Neural cell (in vitro differentiated cells): ENCODE results near the gene MYO1G. TPM values are rescaled to one million over a fixed set of nuclear protein-coding genes. Genes with fewer than 3 reads are reported as not detected.

Experiments
- H2AFZ ChIP-seq: fragments of 200-600, 300-800 bp; sonication (generic), shearing (Covaris generic); 2 replicates; pipeline ENCODE4 v1.6.0; 2014; ENCODE audit warnings: low read depth, mild to moderate bottlenecking, antibody characterized with exemption, low read length, moderate library complexity
- H3F3A ChIP-seq: fragments of 200-600 bp; shearing (Covaris generic); 2 replicates; pipeline ENCODE4 v1.6.1; 2016; ENCODE audit warnings: mild to moderate bottlenecking, moderate library complexity, mixed read lengths, antibody characterized with exemption, low read length; ENCODE audit not compliant: insufficient read depth, poor library complexity, severe bottlenecking
- H3K27ac ChIP-seq: fragments of 200-600, 300-800 bp; sonication (generic), shearing (Covaris generic); 2 replicates; pipeline ENCODE4 v1.5.1; 2014; ENCODE audit warnings: mild to moderate bottlenecking, low read length, moderate library complexity
- H3K27me3 ChIP-seq: fragments of 300-800, 200-600 bp; sonication (generic), shearing (Covaris generic); 2 replicates; pipeline ENCODE4 v1.6.0; 2014; ENCODE audit warnings: mild to moderate bottlenecking, low read depth, low read length, moderate library complexity; ENCODE audit not compliant: insufficient read depth
- H3K36me3 ChIP-seq: fragments of 300-800, 200-600 bp; sonication (generic), shearing (Covaris generic); 2 replicates; pipeline ENCODE4 v1.5.1; 2014; ENCODE audit warnings: mild to moderate bottlenecking, antibody characterized with exemption, low read length, moderate library complexity; ENCODE audit not compliant: insufficient read depth
- H3K4me2 ChIP-seq: fragments of 300-800, 200-600 bp; sonication (generic), shearing (Covaris generic); 2 replicates; pipeline ENCODE4 v1.6.0; 2014; ENCODE audit warnings: mild to moderate bottlenecking, low read length
- H3K4me3 ChIP-seq: fragments of 300-800, 200-600 bp; sonication (generic), shearing (Covaris generic); 2 replicates; pipeline ENCODE4 v1.5.1; 2014; ENCODE audit warnings: mild to moderate bottlenecking, low read length, moderate library complexity
- H3K79me2 ChIP-seq: fragments of 200-600 bp; shearing (Covaris generic); replicated peaks from 2 replicates; pipeline ENCODE4 v1.6.0; 2014; ENCODE audit warnings: mild to moderate bottlenecking, low read length, moderate library complexity; ENCODE audit not compliant: insufficient read depth
- H3K9ac ChIP-seq: fragments of 300-800, 200-600 bp; sonication (generic), shearing (Covaris generic); 2 replicates; pipeline ENCODE4 v1.6.1; 2016; ENCODE audit warnings: mild to moderate bottlenecking, low read length, mixed read lengths
- H3K9me2 ChIP-seq: fragments of 200-600 bp; shearing (Covaris generic); 2 replicates; pipeline ENCODE4 v1.6.1; 2016; ENCODE audit warnings: mild to moderate bottlenecking, low read length, mixed read lengths; ENCODE audit not compliant: insufficient read depth
- H3K9me3 ChIP-seq: fragments of 200-600, 300-800 bp; sonication (generic), shearing (Covaris generic); 2 replicates; pipeline ENCODE4 v1.6.1; 2016; ENCODE audit warnings: mild to moderate bottlenecking, mixed run types, low read length, moderate library complexity, mixed read lengths
- H4K20me1 ChIP-seq: fragments of 200-600 bp; shearing (Covaris generic); 2 replicates; pipeline ENCODE4 v1.6.1; 2016; ENCODE audit warnings: mild to moderate bottlenecking, mixed run types; ENCODE audit not compliant: insufficient read depth
- EP300 ChIP-seq: fragments of 450-650 bp; conservative IDR thresholded peaks from 2 replicates; pipeline ENCODE4 v1.6.1; 2014; ENCODE audit warnings: antibody characterized with exemption, mild to moderate bottlenecking, moderate library complexity; ENCODE audit not compliant: poor library complexity, severe bottlenecking
- EZH2 ChIP-seq: fragments of 200-600, 300-800 bp; shearing (Covaris generic), sonication (generic); IDR thresholded peaks from 2 replicates; pipeline ENCODE4 v1.6.1; 2014; ENCODE audit warnings: antibody characterized with exemption, low read length, borderline replicate concordance, mild to moderate bottlenecking; ENCODE audit not compliant: insufficient read depth, poor library complexity, severe bottlenecking
- MXI1 ChIP-seq: fragments of 450-650 bp; conservative IDR thresholded peaks from 2 replicates; pipeline ENCODE4 v1.6.1; 2014; ENCODE audit warnings: antibody characterized with exemption, mild to moderate bottlenecking; ENCODE audit not compliant: poor library complexity, severe bottlenecking
- POLR2AphosphoS5 ChIP-seq: IDR thresholded peaks from 2 replicates; pipeline ENCODE4 v1.6.1; 2012
- RAD21 ChIP-seq: fragments of 450-650 bp; conservative IDR thresholded peaks from 2 replicates; pipeline ENCODE4 v1.6.1; 2014; ENCODE audit warnings: antibody characterized with exemption, mild to moderate bottlenecking, moderate library complexity
- SMC3 ChIP-seq: fragments of 450-650 bp; conservative IDR thresholded peaks from 2 replicates; pipeline ENCODE4 v1.6.1; 2014; ENCODE audit warnings: antibody characterized with exemption, mild to moderate bottlenecking, moderate library complexity; ENCODE audit not compliant: poor library complexity
- TAF1 ChIP-seq: IDR thresholded peaks from 2 replicates; pipeline ENCODE4 v1.6.1; 2012; ENCODE audit warnings: low read depth
- polyA plus RNA-seq: library from polyadenylated mRNA; depleted of rRNA; stranded (reverse); fragments of >200 nt; gene quantifications from 2 replicates; pipeline ENCODE4 v1.2.3, GENCODE V29; 2014
- TF ChIP-seq, protein P1 (sequence below): fragments of 450-650 bp; IDR thresholded peaks from 2 replicates; pipeline ENCODE4 v1.5.1; 2014; ENCODE audit warnings: antibody characterized with exemption, mild to moderate bottlenecking, moderate library complexity; ENCODE audit not compliant: poor library complexity, severe bottlenecking
- TF ChIP-seq, protein P2 (sequence below): IDR thresholded peaks from 2 replicates; pipeline ENCODE4 v1.6.1; 2012; ENCODE audit warnings: borderline replicate concordance

MYO1G gene
- polyA plus RNA-seq, 1 donor from 2014 or later, result 0.38 TPM

DNA sequence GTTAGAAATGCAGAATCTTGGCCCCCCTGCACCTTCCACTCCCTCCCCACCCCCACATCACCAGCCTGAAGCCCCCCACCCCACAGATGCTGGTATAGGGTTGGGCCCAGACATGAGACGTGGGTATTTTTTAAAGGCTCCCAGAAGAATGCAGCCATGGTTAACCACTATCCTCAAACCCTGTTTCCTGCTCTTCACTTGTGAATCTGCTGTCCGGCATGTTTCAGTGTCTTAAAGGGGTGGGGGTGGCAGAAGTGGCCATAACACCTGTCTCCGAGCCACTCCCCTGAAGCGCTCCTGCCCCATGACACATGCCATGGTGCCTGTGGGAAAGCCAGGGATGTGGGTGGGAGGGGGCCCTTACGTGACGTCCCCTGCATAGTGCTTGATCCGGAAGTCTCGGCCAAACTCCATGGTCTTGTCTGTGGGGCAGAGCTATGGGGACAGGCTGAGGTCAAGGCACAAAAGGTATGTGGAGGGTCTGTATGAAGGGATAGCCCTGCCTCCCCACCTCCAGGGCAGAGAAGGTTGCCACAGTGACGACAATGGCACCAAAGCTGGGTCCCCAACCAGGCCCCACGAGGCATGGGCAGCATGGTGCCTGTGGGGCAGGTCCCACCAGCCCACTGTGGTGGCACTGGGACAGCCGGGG, 9.6 kb downstream of the MYO1G start:
- Histone ChIP-seq H3K79me2 (no peaks in the 10 kb centered on the region), H3K27ac (no peak overlapping the region), H3F3A (no peaks in the 10 kb centered on the region)

DNA sequence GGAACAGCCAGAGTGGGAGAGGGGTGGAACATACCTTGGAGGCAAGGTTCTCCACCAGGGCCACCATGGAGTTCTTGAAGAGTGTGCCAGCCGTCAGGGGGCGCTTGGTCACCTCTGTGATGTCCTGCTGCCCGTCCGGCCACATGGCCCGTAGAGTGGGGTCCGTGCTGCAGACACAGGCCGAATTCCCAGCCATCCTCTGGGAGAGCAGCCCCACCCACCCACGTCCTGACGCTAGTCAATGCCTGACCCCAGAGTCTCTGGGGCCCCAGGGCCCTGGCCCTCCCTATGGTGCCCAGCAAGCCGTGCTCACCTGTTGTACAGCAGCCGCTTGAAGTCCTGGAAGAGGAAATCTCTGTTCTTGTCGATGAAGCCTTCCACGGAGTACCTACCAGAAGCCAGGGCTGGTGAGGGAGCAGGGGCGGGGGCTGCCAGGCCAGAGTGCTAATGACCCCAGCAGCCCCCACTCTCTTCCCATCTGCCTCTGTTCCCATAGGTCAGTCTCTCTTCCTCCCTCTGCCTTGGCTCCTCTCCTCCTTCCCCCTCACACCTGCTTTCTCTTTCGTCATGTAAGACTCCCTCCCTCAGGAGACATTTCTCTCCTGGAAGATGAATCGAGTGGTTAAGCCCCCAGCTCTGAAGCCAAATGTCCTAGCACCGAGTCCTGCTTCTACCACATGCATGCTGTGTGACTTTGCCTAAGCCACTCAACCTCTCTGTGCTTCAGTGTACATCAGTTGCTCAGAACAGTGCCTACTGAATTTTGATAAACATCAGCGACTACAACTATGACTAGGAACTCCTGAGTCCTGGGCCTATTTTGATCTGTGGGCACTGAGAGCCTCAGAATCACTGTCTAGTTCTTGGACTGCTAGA, 11.0 kb downstream of the MYO1G start:
- Histone ChIP-seq H2AFZ (no peak overlapping the region), H3K27me3 (peaks cover 9% of the 10 kb centered on the region), H4K20me1 (no peaks in the 10 kb centered on the region), H3K9me2 (no peaks in the 10 kb centered on the region), H3K4me2 (no peak overlapping the region), H3K4me3 (no peak overlapping the region), H3K36me3 (no peaks in the 10 kb centered on the region), H3K9ac (no peak overlapping the region), H3F3A (no peaks in the 10 kb centered on the region), H3K27ac (no peak overlapping the region), H3K79me2 (no peaks in the 10 kb centered on the region), H3K9me3 (no peaks in the 10 kb centered on the region)
- TF ChIP-seq RAD21 (no peak), TAF1 (no peak), EP300 (no peak), EZH2 (no peak), POLR2AphosphoS5 (no peak), MXI1 (no peak)
- TF ChIP-seq, protein P1, sequence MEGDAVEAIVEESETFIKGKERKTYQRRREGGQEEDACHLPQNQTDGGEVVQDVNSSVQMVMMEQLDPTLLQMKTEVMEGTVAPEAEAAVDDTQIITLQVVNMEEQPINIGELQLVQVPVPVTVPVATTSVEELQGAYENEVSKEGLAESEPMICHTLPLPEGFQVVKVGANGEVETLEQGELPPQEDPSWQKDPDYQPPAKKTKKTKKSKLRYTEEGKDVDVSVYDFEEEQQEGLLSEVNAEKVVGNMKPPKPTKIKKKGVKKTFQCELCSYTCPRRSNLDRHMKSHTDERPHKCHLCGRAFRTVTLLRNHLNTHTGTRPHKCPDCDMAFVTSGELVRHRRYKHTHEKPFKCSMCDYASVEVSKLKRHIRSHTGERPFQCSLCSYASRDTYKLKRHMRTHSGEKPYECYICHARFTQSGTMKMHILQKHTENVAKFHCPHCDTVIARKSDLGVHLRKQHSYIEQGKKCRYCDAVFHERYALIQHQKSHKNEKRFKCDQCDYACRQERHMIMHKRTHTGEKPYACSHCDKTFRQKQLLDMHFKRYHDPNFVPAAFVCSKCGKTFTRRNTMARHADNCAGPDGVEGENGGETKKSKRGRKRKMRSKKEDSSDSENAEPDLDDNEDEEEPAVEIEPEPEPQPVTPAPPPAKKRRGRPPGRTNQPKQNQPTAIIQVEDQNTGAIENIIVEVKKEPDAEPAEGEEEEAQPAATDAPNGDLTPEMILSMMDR, result no peak
- TF ChIP-seq, protein P2, sequence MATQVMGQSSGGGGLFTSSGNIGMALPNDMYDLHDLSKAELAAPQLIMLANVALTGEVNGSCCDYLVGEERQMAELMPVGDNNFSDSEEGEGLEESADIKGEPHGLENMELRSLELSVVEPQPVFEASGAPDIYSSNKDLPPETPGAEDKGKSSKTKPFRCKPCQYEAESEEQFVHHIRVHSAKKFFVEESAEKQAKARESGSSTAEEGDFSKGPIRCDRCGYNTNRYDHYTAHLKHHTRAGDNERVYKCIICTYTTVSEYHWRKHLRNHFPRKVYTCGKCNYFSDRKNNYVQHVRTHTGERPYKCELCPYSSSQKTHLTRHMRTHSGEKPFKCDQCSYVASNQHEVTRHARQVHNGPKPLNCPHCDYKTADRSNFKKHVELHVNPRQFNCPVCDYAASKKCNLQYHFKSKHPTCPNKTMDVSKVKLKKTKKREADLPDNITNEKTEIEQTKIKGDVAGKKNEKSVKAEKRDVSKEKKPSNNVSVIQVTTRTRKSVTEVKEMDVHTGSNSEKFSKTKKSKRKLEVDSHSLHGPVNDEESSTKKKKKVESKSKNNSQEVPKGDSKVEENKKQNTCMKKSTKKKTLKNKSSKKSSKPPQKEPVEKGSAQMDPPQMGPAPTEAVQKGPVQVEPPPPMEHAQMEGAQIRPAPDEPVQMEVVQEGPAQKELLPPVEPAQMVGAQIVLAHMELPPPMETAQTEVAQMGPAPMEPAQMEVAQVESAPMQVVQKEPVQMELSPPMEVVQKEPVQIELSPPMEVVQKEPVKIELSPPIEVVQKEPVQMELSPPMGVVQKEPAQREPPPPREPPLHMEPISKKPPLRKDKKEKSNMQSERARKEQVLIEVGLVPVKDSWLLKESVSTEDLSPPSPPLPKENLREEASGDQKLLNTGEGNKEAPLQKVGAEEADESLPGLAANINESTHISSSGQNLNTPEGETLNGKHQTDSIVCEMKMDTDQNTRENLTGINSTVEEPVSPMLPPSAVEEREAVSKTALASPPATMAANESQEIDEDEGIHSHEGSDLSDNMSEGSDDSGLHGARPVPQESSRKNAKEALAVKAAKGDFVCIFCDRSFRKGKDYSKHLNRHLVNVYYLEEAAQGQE, result no peak

More for the DNA sequence above, 9.6 kb downstream of the MYO1G start:
- Histone ChIP-seq H3K9me2 (no peaks in the 10 kb centered on the region), H3K4me2 (no peak overlapping the region), H3K9me3 (no peaks in the 10 kb centered on the region), H2AFZ (no peak overlapping the region), H3K36me3 (no peaks in the 10 kb centered on the region), H3K27me3 (no peaks in the 10 kb centered on the region), H3K9ac (no peak overlapping the region), H3K4me3 (no peak overlapping the region), H4K20me1 (no peaks in the 10 kb centered on the region)
- no peak for TF ChIP-seq MXI1
- TF ChIP-seq RAD21, result no peak
- no peak for TF ChIP-seq POLR2AphosphoS5
- TF ChIP-seq, protein P2, result no peak
- no peak for TF ChIP-seq TAF1
- TF ChIP-seq, protein P1, result no peak
- TF ChIP-seq SMC3, result no peak
- no peak for TF ChIP-seq EZH2
- TF ChIP-seq EP300, result no peak
